Stimulated activated CD4-positive, alpha-beta T cell treated with anti-CD3 and anti-CD28 coated beads, Interleukin-15, amount 100 ng/mL, for 1 hour (primary cell): Measurements from ENCODE around the gene R3HCC1L.
"Not testable (repeated sequence)": the region's sequence is repeated elsewhere in the genome, so short reads cannot be mapped to it uniquely, and the experiment has no call there.

Experiments
- DNase-seq, 2 donors: peaks; one replicate each; pipeline ENCODE4 v3.0.0-alpha.2; 2020; ENCODE audit warnings: low read depth in 1 of 2, low spot score in 1 of 2

The R3HCC1L gene

GRCh38 chr10:98131619-98132018 is 2.8 kb upstream of the R3HCC1L start:
- DNase-seq: no peak

DNA sequence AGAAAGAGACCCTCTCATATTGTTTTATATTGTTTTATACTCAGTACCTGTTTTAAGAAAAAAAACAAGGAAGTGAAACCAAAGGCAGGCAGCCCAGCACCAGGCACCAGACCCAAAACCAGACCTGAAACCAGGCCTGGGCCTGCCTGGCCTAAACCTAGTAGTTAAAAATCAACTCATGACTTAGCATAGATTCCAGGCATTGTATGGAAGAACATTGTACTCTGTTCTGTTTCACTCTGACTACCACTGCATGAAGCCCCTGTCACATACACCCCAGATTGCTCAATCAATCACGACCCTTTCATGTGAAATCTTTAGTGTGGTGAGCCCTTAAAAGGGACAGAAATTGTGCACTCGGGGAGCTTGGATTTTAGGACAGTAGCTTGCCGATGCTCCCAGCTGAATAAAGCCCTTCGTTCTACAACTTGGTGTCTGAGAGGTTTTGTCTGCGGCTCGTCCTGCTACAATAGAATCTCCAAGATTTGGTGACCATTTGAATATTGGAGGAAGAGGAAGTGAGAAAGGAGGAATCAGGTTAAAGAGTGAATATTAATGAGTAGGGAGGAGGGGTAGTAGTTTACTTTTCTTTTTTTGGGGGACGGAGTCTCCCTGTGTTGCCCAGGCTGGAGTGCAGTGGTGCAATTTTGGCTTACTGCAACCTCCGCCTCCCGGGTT is 1.2 kb upstream of the R3HCC1L start:
- not testable (repeated sequence) for DNase-seq

DNA sequence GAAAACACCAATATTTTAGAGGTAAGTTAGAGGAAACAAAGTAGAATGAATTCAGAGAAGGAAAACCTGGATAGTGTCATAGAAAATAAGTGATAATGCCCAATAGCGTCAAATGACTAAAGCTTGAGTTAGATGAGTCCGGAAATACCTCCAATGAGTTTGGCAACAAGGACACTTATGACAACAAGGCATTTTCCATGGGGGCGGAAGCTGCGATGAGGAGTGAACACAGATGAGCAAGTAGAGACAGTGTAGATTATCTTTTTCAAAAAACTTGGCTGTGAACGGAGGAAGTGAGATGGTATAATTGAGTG is 383 bp upstream of the R3HCC1L start:
- no peak for DNase-seq

GRCh38 chr10:98135222-98135899 is 904 bp downstream of the R3HCC1L start:
- DNase-seq: no peak

DNA sequence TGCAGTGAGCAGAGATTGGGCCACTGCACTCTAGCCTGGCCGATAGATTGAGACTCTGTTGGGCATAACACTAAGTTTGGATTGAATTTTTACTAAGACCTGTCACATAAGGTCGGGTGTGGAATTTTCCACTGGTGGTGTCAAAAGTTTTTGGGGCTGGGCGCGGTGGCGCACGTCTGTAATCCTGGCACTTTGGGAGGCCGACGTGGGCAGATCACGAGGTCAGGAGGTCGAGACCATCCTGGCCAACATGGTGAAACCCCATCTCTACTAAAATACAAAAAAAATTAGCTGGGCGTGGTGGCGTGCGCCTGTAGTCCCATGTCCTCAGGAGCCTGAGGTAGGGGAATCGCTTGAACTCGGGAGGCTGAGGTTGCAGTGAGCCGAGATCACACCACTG is 2.3 kb downstream of the R3HCC1L start:
- not testable (repeated sequence) for DNase-seq

DNA sequence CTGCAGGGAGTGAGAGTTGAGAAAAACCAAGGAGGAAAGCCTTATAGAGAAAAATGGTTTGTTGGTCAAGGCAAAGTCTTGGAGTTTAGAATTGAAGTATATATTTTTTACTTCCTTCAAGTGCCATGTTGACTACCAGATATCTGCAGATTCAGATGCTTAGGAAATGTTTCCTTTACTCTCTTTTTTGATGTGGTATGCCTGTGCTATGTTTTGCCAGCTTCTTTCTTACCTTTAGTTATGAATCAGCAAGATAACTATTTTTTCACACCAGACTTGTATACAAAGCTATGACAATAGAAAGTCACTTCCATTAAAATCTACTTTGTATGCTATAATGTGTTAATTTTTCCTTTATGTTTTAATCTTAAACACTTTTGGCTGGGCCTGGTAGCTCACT is 3.6 kb downstream of the R3HCC1L start:
- DNase-seq: no peak

DNA sequence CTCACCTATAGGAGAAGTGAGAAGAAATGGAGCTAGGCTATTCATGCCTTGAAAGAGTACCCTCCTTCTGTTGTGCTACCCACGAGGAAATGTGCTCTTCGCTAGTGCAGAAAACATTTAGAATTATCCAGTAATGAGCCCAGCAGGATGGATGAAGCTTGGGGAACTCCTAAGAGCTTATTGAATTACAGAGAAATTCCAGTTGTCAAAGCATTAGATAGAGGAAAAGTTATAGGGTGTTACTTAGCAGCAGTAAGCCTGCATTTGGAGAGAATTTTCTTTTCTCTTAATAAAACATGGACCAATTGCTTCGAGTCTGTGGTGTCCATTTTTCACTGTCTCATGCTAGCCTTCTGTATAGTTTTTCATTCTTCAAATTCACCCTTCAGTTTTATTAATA is 5.0 kb downstream of the R3HCC1L start:
- no peak for DNase-seq

- no peak for DNase-seq
These were observed 7.1 kb downstream of the R3HCC1L start for GRCh38 chr10:98141484-98142073.

DNA sequence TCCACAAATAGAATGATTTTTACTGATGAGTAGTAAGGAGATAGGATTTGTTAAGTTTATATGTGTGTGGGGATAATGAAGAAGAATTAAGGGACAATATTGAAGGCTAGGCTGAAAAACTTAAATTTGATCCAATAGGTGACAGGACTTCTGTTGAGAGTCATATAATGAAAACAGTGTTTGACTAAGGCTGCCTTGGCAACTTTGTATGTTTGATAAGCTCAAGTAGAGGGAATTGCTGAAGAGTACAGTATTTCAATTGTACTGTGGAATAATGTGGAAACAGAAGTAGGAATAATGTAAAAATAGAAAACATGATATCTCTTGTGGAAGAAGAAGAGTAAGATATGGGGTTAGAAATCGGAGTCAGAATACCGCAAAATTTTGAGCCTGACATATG is 10.5 kb downstream of the R3HCC1L start:
- no peak for DNase-seq

- no peak for DNase-seq
These were observed 15.4 kb downstream of the R3HCC1L start for GRCh38 chr10:98149858-98150257.

GRCh38 chr10:98150544-98150943 is 16.1 kb downstream of the R3HCC1L start:
- no peak for DNase-seq

GRCh38 chr10:98152778-98153177 is 18.3 kb downstream of the R3HCC1L start:
- DNase-seq: not testable (repeated sequence)

GRCh38 chr10:98153213-98153958 is 18.9 kb downstream of the R3HCC1L start:
- DNase-seq: not testable (repeated sequence)

DNA sequence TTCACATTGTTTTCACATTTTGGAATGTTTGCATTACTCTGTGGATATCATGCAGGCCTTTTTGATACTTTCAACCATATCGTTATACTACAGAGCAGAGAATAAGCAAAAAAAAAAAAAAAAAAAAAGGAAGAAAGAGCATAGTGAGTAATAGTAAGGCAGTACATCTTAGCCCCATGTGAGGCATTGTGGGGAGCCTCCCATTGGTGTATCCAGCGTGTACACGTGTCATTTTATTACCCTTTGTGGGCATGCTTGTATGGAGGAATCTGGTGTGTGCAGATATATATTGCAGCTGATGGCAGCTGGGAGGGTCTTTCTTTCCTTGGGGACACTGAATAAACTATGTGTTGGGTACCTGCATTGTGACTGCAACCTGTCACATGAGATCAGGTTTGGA is 19.6 kb downstream of the R3HCC1L start:
- DNase-seq: no peak

- no peak for DNase-seq
These were observed 24.1 kb downstream of the R3HCC1L start for GRCh38 chr10:98158576-98158975.

- no peak for DNase-seq
These were observed 29.5 kb downstream of the R3HCC1L start for GRCh38 chr10:98163941-98164340.

DNA sequence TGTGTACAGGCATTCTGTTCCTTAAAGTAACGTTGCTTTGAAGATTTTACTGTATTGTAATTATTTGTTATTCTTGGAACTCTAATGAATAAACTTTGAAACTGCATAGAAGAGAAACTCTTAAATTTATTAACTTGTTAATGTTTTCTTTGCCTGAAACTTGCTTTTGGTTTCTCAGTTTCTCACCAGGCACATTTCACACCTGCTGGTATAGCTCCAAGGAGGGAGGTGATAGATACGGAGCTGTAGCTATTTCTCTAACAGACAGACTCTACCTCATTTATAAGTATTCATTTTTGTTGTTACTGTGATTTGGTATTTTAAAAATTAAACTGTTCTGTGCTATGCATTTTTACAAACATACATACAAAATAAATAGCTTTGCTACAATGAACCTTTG is 32.7 kb downstream of the R3HCC1L start:
- no peak for DNase-seq

GRCh38 chr10:98168147-98168546 is 33.7 kb downstream of the R3HCC1L start:
- no peak for DNase-seq

DNA sequence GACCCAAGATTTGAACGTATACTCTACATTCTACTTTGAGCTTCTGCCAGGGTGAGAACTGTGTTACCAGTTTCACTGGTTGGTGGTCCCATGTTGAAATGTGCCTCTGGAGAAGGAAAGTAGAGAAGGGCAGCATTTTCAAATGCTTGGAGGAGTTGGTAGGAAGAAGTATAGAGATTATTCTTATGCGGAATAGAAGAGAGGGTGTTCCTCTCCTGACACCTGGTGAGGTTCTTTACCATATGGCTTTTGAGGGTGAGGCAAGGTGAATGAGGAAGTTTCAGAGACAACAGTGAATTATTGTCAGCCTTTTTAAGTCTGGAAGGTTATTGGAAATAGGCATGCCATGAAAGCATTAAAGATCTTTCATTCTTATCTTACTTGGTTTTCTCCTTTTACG is 34.3 kb downstream of the R3HCC1L start:
- no peak for DNase-seq

DNA sequence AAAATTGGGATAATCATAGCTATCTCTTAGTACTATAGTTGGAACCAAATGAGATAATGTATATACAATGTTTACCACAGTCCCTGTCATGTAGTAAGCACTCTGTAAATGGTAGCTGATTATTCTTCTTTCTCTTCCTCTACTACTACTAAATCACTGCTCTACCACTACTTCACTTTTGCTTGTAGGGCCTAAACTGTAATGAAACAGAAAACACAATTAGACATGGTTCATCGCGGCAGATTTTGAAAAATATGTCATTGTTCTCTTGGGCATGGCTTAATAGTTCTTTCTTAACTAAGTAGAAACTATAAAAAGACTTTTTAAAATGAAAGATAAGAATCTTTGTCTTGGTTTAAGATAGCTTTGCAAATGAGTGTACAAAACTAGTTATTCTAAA is 34.9 kb downstream of the R3HCC1L start:
- DNase-seq: no peak

GRCh38 chr10:98170249-98171117 is 36.0 kb downstream of the R3HCC1L start:
- no peak for DNase-seq
